ENCODE results near the gene APBB2.

- TF ChIP-seq CTCF (conservative IDR thresholded peaks at IDR 0.05 in 1 of 2, IDR thresholded peaks at IDR 0.05 in 1 of 2; ENCODE audit: extremely low read depth in 1 of 2, insufficient read depth in 1 of 2, low read depth in 1 of 2, low read length in 2 of 2): no peak
- no peak for TF ChIP-seq EZH2 (IDR thresholded peaks at IDR 0.05; ENCODE audit: borderline replicate concordance, low read length)
Measured at GRCh38 chr4:41158274-41158673, 56.1 kb downstream of the APBB2 start.
